H1 (cell line): ENCODE data around the gene AICDA. TPM values are rescaled to one million over a fixed set of nuclear protein-coding genes. Genes with fewer than 3 reads are reported as not detected.

Experiments used
- CHD7 ChIP-seq: fragments of 300-600 bp; sonication (generic); IDR thresholded peaks from 2 replicates; pipeline ENCODE4 v1.7.1; 2012; ENCODE audit warnings: low read length, moderate library complexity, mild to moderate bottlenecking, inconsistent platforms; ENCODE audit not compliant: insufficient replicate concordance
- SP2 ChIP-seq: IDR thresholded peaks from 2 replicates; pipeline ENCODE4 v1.6.1; 2012; ENCODE audit warnings: mild to moderate bottlenecking, low read length, inconsistent platforms
- USF2 ChIP-seq: IDR thresholded peaks from 2 replicates; pipeline ENCODE4 v1.6.1; 2011; ENCODE audit warnings: low read length, improper control_type of control experiment
- polyA plus RNA-seq, 7 experiments: library from polyadenylated mRNA; depleted of rRNA in 3 of 7; stranded (reverse) in 5 of 7; unstranded in 2 of 7; fragments of >200 nt in 5 of 7; fragments of 200-250 nt in 2 of 7; gene quantifications; 1 replicate in 5 of 7; 2 replicates in 1 of 7; 4 replicates in 1 of 7; pipeline versions ENCODE4 v1.2.1 to v1.2.3, GENCODE V29; 2011 to 2013; ENCODE audit warnings: missing spikeins in 2 of 7, mixed read lengths in 2 of 7
- total RNA-seq: library from RNA; stranded (reverse); fragmentation: NEBNext Ultra II Directional; extraction: Animal tissue kit (Norgen Biotek cat#: 25700); gene quantifications from 2 replicates; pipeline ENCODE4 v1.2.1, GENCODE V29; 2021

Gene AICDA
- total and polyA plus RNA-seq, 2 of the 8 experiments (the other 6 are each of a cell fraction or from before 2014, with no cell fraction given), result not detected

- TF ChIP-seq USF2 (no peak), SP2 (no peak), CHD7 (no peak)
Observed at GRCh38 chr12:8642775-8643174, 30.1 kb upstream of the AICDA start (continued).
